ENCODE measurements around the gene DDX39B. TPM values are rescaled to one million over a fixed set of nuclear protein-coding genes. Genes with fewer than 3 reads are reported as not detected.

The DDX39B gene
- total and polyA plus RNA-seq, 9 donors = 212 to 404 (median 339) TPM

DNA sequence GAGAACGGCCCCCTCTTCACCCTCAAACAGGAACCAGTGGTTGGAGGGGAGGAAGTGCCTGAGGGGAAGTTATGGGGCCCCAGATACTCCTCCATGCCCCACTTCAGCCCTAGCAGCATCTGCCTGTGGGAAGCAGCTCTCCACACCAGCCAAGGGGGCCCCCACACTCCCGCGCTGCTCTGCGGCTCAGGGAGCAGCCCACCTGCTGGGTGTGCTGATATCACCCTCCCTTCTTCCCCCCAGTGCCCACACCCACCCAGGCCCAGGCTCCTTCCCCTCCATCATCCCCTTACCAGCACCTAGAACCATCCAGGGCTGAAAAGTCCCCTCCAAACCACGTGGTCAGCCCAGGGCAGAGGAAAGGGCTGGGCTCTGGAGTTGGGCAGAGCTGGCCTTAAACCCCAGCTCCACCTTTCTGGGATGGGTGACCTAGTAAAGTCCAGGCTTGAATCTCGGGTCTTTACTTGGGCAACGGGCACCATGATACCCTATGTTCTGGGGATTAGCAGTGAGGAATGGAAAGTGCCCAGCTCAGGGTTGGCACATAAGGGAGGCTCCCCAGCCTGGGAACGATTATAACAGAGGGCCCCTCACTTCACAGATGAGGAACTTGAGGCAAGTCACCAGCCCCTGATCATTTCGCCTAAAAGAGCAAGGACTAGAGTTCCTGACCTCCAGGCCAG, 44.9 kb upstream of the DDX39B start:
- Histone ChIP-seq H3K27ac (no peak overlapping the region), H3K27me3 (no peaks in the 10 kb centered on the region), H3K4me1 (ENCODE audit: insufficient read depth) (no peaks in the 10 kb centered on the region), H3K9me3 (no peaks in the 10 kb centered on the region), H3K36me3 (no peaks in the 10 kb centered on the region), H3K4me3 (no peak overlapping the region)
- WGBS, 3 donors = 38 to 58% (median 43%) methylated on average over 9 of the region's 9 CpGs
- no peak for DNase-seq
- intact Hi-C loops (cut with DNase I) = no loop called here
- TF ChIP-seq EP300 (IDR thresholded peaks at IDR 0.05) (no peak), POLR2A (IDR thresholded peaks at IDR 0.05) (no peak)
- TF ChIP-seq, protein P1, sequence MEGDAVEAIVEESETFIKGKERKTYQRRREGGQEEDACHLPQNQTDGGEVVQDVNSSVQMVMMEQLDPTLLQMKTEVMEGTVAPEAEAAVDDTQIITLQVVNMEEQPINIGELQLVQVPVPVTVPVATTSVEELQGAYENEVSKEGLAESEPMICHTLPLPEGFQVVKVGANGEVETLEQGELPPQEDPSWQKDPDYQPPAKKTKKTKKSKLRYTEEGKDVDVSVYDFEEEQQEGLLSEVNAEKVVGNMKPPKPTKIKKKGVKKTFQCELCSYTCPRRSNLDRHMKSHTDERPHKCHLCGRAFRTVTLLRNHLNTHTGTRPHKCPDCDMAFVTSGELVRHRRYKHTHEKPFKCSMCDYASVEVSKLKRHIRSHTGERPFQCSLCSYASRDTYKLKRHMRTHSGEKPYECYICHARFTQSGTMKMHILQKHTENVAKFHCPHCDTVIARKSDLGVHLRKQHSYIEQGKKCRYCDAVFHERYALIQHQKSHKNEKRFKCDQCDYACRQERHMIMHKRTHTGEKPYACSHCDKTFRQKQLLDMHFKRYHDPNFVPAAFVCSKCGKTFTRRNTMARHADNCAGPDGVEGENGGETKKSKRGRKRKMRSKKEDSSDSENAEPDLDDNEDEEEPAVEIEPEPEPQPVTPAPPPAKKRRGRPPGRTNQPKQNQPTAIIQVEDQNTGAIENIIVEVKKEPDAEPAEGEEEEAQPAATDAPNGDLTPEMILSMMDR (IDR thresholded peaks at IDR 0.05) = no peak

DNA sequence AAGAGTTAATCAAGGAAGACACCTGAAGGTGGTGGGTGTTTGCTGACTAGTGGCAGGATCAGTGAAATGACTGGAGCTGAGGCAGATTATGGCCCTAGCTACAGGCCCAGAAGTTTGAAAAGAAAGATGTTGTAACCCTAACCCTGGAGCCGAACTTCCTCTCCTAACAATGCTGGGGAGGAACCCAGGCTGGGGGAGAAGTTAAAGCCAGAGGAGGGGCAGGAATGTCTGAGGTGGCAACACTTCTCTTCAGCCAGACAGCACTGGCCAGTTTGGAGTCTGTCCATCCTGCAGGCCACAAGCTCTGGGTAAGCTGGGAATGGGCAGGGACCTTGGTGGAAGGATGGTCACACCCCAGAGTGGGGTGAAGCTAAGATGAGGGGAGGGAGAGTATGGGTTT, 44.2 kb upstream of the DDX39B start, which contains the start of gene LST1:
Gene LST1, plus strand, starts transcription at position 270 of the 400 bp plus-strand sequence. CDS start 1,023 bp downstream, outside the sequence.
- DNase-seq = no peak
- Histone ChIP-seq H3K27ac (no peak within 1 kb of the TSS), H3K27me3 (no peaks in the 10 kb centered on the region), H3K9me3 (no peaks in the 10 kb centered on the region), H3K36me3 (no peaks in the 10 kb centered on the region), H3K4me3 (no peak within 1 kb of the TSS), H3K4me1 (ENCODE audit: insufficient read depth) (peaks cover 2% of the 10 kb centered on the region)
- intact Hi-C loops (cut with DNase I) = no loop called here
- TF ChIP-seq EP300 (IDR thresholded peaks at IDR 0.05) = no peak
- no peak for TF ChIP-seq POLR2A (IDR thresholded peaks at IDR 0.05)
- TF ChIP-seq, protein P1 (IDR thresholded peaks at IDR 0.05) = no peak
- 35 to 47% (median 35%) methylated on average over 1 of the region's 1 CpG for WGBS, 3 donors

DNA sequence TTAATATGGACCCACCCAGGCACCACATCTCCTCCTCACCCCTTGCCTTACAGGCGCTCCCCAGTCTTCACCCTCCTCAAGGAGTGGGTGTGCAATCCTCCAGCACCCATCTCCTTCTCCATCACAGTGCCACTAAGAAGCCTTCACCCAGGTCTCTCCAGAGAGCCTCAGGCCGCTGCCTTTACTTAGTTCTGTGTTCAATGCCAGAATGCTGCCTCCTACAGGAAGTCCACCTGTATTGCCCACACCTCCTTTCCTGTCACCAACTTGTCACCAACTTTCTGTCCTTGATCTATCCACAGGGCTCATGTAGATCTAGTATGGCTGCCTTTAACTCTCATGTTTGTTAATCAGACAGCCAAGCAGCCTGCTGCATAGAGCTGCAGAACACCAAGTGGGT, 43.7 kb upstream of the DDX39B start:
- Histone ChIP-seq H3K27me3 (no peaks in the 10 kb centered on the region), H3K4me1 (ENCODE audit: insufficient read depth) (peaks cover 4% of the 10 kb centered on the region), H3K9me3 (no peaks in the 10 kb centered on the region), H3K36me3 (no peaks in the 10 kb centered on the region), H3K4me3 (no peak overlapping the region), H3K27ac (no peak overlapping the region)
- WGBS, 3 donors = 62 to 76% (median 75%) methylated on average over 2 of the region's 2 CpGs
- DNase-seq = no peak
- intact Hi-C loops (cut with DNase I) = no loop called here
- TF ChIP-seq, protein P1 (IDR thresholded peaks at IDR 0.05) = no peak
- TF ChIP-seq POLR2A (IDR thresholded peaks at IDR 0.05) (no peak), EP300 (IDR thresholded peaks at IDR 0.05) (no peak)

DNA sequence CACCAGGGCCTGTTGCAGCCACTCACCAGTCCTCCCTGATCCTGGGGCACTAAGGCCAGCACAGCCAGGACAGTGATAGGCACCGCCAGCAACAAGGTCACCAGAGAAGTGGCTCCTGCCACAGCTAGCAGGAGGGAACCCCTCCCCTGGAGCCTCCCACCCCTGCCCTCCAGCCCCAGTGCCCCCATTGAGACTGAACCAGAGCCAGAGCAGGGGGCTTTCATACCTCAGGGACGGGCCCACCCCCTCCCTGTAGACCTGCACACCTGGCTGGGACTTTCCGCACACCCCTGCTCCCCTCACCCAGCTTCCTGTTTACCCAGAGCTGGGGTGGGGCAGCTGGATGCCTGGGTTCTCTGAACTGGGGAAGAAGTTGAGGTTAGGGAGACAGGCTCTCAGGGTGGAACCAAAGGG, 40.4 kb upstream of the DDX39B start, which contains the start of gene LTB:
Gene LTB, minus strand, starts transcription at position 195 of the 414 bp plus-strand sequence. Its CDS starts 7 bp downstream, at position 188.
- intact Hi-C loops (cut with DNase I) = loop anchor here in 1 of 4 donors (5.0 kb wide), 1 partner anchor 35 kb away; the partner anchor contains the start of genes ATP6V1G2 and NFKBIL1
- Histone ChIP-seq H3K27me3 (no peaks in the 10 kb centered on the region), H3K27ac (peak within 1 kb of the TSS in 1 of 2 donors; percentile 70), H3K36me3 (no peaks in the 10 kb centered on the region), H3K4me3 (peak within 1 kb of the TSS; percentile 68), H3K4me1 (ENCODE audit: insufficient read depth) (peaks cover 5% of the 10 kb centered on the region), H3K9me3 (no peaks in the 10 kb centered on the region)
- WGBS, 3 donors = 76 to 86% (median 84%) methylated on average over 3 of the region's 3 CpGs
- TF ChIP-seq, protein P1 (IDR thresholded peaks at IDR 0.05) = no peak
- TF ChIP-seq POLR2A (IDR thresholded peaks at IDR 0.05) = no peak
- no peak for TF ChIP-seq EP300 (IDR thresholded peaks at IDR 0.05)
- no peak for DNase-seq
